SHP77 (cell line): ENCODE results near the gene NPPA.
"Not testable (repeated sequence)": the region's sequence is repeated elsewhere in the genome, so short reads cannot be mapped to it uniquely, and the experiment has no call there.

Experiments
- DNase-seq, 2 experiments: peaks; one replicate each; lab custom pipeline; 2025; lab: John Stamatoyannopoulos, UW

NPPA gene

GRCh38 chr1:11807133-11807532 lies 40.5 kb downstream of the NPPA start:
- DNase-seq, result no peak

- peak in 1 of 2 experiments; percentile 8 for DNase-seq
Measured at GRCh38 chr1:11806307-11806936, 41.2 kb downstream of the NPPA start.

- DNase-seq, result peak; percentile 96 to 98
Measured at GRCh38 chr1:11805422-11806306, 41.9 kb downstream of the NPPA start, which contains the start of the genes CLCN6 and MTHFR. TSS of gene CLCN6 (plus strand) at chr1:11806191. CDS start at chr1:11806263, 72 bp downstream. TSS of gene MTHFR (minus strand) at chr1:11805964. CDS start at chr1:11803116, 2,848 bp downstream.

GRCh38 chr1:11804666-11805421 lies 42.7 kb downstream of the NPPA start:
- DNase-seq, result peak in 1 of 2 experiments; percentile 28

- not testable (repeated sequence) for DNase-seq
Measured at GRCh38 chr1:11803924-11804665, 43.5 kb downstream of the NPPA start.

- DNase-seq, result peak; percentile 3 to 24
Measured at GRCh38 chr1:11802973-11803885, 44.4 kb downstream of the NPPA start.

GRCh38 chr1:11802616-11802972 lies 45.0 kb downstream of the NPPA start:
- no peak for DNase-seq

- DNase-seq, result no peak
Measured at GRCh38 chr1:11800756-11801433, 46.7 kb downstream of the NPPA start.

- DNase-seq, result no peak
Measured at GRCh38 chr1:11800391-11800755, 47.2 kb downstream of the NPPA start.

GRCh38 chr1:11799896-11800295 lies 47.7 kb downstream of the NPPA start:
- DNase-seq, result no peak

- no peak for DNase-seq
Measured at GRCh38 chr1:11799099-11799498, 48.5 kb downstream of the NPPA start.

GRCh38 chr1:11797525-11798216 lies 49.9 kb downstream of the NPPA start:
- DNase-seq, result no peak

- DNase-seq, result no peak
Measured at GRCh38 chr1:11796036-11796828, 51.4 kb downstream of the NPPA start.
